Measurements from ENCODE around the gene MARVELD2. TPM values are rescaled to one million over a fixed set of nuclear protein-coding genes. Genes with fewer than 3 reads are reported as not detected.
"Not testable (repeated sequence)": the region's sequence is repeated elsewhere in the genome, so short reads cannot be mapped to it uniquely, and the experiment has no call there.

Gene MARVELD2
- total RNA-seq, 1 donor from 2014 or later, result 0.90 TPM

- no peak for DNase-seq (ENCODE audit: low read depth in 2 of 2)
Measured at GRCh38 chr5:69444127-69444754, 29.3 kb downstream of the MARVELD2 start.

GRCh38 chr5:69449511-69449910 is 34.6 kb downstream of the MARVELD2 start:
- no peak for DNase-seq (ENCODE audit: low read depth in 2 of 2)

DNA sequence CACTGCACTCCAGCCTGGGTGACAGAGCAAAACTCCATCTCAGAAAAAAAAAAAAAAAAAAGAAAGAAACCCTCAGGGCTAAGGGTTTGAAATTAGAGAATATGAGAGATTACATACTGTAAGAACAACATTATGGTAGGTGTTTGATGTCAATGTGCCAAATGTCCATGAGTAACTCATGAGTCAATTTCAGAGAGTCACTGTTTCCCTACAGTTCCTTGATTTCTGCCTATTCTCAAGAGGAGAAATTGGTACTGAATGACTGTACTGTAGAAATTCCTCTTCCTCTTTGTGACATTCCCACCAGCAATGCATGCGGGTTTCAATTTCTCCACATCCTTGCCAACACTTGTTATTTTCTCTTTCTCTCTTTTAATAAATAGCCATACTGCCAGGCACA is 35.2 kb downstream of the MARVELD2 start:
- DNase-seq (ENCODE audit: low read depth in 2 of 2), result peak in 1 of 2 donors; percentile 40

GRCh38 chr5:69450527-69450926 is 35.6 kb downstream of the MARVELD2 start:
- DNase-seq (ENCODE audit: low read depth in 2 of 2), result not testable (repeated sequence)

- no peak for DNase-seq (ENCODE audit: low read depth in 2 of 2)
Measured at GRCh38 chr5:69451941-69452647, 37.2 kb downstream of the MARVELD2 start.

GRCh38 chr5:69453487-69453886 is 38.6 kb downstream of the MARVELD2 start:
- DNase-seq (ENCODE audit: low read depth in 2 of 2), result not testable (repeated sequence)

DNA sequence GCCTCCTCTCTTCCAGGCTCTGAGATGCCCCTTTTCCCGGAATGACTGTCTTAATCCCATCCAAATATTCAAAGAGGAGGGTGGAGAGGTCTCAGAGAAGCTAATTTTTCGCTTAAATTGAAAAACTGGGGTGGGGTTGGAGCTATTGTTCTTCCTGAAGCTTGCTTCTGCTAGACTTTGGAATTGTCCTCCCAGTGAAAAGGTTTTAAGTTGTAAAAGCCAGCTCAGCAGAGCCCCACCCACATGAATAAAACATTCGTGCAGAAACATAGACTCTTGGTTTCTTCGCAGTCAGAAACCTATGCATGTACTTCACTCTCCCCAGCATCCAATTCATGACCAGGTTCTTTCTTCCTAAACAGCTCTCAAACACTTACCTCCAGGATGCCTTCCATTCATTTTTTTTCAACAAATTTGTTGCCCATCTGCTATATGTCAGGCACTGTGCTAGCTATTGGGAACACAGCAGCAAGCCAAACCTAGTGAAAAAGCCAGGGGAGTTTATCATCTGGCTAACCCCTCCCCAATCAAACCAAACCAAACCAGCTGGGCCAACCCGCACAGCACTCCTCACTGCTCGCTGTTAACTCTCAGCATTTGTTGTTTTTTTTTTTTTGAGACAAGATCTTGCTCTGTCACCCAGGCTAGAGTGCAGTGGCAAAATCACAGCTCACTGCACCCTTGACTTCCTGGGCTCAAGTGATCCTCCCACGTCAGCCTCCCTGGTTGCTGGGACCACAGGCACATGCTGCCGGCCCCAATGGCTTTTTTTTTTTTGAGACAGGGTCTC is 39.7 kb downstream of the MARVELD2 start:
- no peak for DNase-seq (ENCODE audit: low read depth in 2 of 2)

DNA sequence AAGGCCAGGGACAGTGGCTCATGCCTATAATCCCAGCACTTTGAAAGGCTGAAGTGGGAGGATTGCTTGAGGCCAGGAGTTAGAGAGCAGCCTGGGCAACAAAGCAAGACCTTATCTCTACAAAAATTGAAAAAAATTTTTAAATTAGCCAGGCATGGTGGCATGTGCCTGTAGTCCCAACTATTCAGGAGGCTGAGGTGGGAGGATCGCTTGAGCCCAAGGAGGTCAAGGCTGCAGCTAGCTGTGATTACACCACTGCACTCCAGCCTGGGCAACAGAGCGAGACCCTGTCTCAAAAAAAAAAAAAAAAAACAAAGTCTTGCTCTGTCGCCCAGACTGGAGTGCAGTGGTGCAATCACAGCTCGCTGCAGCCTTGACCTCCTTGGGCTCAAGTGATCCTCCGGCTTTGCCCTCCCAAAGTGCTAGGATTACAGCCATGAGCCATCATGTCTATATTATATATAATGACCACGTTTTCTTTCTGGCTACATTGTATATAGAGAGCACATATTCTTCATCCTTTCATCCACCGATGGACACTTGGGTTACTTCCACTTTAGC is 40.6 kb downstream of the MARVELD2 start:
- DNase-seq (ENCODE audit: low read depth in 2 of 2), result not testable (repeated sequence)

- no peak for DNase-seq (ENCODE audit: low read depth in 2 of 2)
Measured at GRCh38 chr5:69462170-69462569, 47.3 kb downstream of the MARVELD2 start.

- DNase-seq (ENCODE audit: low read depth in 2 of 2), result not testable (repeated sequence)
Measured at GRCh38 chr5:69466375-69466774, 51.5 kb downstream of the MARVELD2 start.

- no peak for DNase-seq (ENCODE audit: low read depth in 2 of 2)
Measured at GRCh38 chr5:69467442-69468225, 52.7 kb downstream of the MARVELD2 start.

GRCh38 chr5:69468631-69469030 is 53.7 kb downstream of the MARVELD2 start:
- DNase-seq (ENCODE audit: low read depth in 2 of 2), result no peak

DNA sequence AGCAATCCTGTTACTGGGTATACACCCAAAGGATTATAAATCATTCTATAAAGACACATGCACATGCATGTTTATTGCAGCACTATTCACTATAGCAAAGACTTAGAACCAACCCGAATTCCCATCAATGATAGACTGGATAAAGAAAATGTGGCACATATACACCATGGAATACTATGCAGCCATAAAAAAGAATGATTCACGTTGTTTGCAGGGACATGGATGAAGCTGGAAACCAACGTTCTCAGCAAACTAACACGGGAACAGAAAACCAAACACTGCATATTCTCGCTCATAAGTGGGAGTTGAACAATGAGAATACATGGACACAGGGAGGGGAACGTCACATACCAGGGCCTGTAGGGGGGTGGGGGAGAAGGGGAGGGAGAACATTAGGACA is 56.6 kb downstream of the MARVELD2 start:
- DNase-seq (ENCODE audit: low read depth in 2 of 2), result not testable (repeated sequence)

- DNase-seq (ENCODE audit: low read depth in 2 of 2), result not testable (repeated sequence)
Measured at GRCh38 chr5:69472535-69473143, 57.7 kb downstream of the MARVELD2 start.

GRCh38 chr5:69477170-69477569 is 62.3 kb downstream of the MARVELD2 start:
- DNase-seq (ENCODE audit: low read depth in 2 of 2), result peak in 1 of 2 donors; percentile 48

DNA sequence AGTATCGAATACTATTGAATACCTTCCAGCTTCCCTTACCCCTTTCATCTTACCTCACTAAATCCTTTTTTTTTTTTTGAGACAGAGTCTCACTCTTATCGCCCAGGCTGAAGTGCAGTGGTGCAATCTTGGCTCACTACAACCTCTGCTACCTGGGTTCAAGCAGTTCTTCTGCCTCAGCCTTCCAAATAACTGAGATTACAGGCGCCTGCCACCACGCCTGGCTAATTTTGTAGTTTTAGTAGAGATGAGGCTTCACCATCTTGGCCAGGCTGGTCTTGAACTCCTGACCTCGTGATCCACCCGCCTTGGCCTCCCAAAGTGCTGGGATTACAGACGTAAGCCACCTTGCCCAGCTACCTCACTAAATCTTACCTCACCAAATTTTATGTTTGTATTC is 63.4 kb downstream of the MARVELD2 start:
- not testable (repeated sequence) for DNase-seq (ENCODE audit: low read depth in 2 of 2)

GRCh38 chr5:69484891-69485290 is 70.0 kb downstream of the MARVELD2 start:
- peak; percentile 39 to 66 for DNase-seq (ENCODE audit: low read depth in 2 of 2)

- DNase-seq (ENCODE audit: low read depth in 2 of 2), result no peak
Measured at GRCh38 chr5:69485471-69485870, 70.6 kb downstream of the MARVELD2 start.

- no peak for DNase-seq (ENCODE audit: low read depth in 2 of 2)
Measured at GRCh38 chr5:69489246-69489645, 74.3 kb downstream of the MARVELD2 start.

GRCh38 chr5:69491027-69491426 is 76.1 kb downstream of the MARVELD2 start:
- no peak for DNase-seq (ENCODE audit: low read depth in 2 of 2)

Data from dermis microvascular lymphatic vessel endothelial cell (primary cell).